Breast epithelium (tissue), 3 donors: ENCODE data around the gene IL6.

Experiments used
- POLR2AphosphoS5 ChIP-seq, 3 donors: sonication (generic); formaldehyde crosslinking; IDR thresholded peaks; one replicate each; pipeline ENCODE4 v1.6.1; 2017; ENCODE audit warnings: antibody characterized with exemption in 3 of 3
- TF ChIP-seq, protein P1 (sequence below), 3 donors: fragments of 450-650 bp; IDR thresholded peaks; one replicate each; pipeline ENCODE4 v1.5.1; 2016 to 2017; ENCODE audit warnings: antibody characterized with exemption in 3 of 3, mild to moderate bottlenecking in 3 of 3, moderate library complexity in 3 of 3

DNA sequence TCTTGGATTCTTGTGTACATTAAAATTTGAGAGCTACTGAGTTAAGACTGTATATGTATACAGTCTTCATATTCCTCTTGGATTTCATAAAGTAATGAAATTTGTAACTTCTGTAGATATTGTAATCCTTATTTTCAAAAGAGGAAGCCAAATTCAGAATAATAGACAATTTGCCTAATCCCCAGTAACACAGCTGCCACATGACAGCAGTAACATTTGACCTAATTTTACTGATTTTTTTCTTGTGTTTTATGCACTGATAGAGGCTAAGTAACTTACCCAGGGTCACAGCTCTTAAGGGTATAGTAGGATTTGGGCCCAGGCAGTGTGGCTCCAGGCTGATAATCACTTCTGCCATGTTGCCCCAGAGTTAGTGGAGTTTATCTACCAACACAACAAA lies 40.4 kb upstream of the IL6 start:
- TF ChIP-seq, protein P1, sequence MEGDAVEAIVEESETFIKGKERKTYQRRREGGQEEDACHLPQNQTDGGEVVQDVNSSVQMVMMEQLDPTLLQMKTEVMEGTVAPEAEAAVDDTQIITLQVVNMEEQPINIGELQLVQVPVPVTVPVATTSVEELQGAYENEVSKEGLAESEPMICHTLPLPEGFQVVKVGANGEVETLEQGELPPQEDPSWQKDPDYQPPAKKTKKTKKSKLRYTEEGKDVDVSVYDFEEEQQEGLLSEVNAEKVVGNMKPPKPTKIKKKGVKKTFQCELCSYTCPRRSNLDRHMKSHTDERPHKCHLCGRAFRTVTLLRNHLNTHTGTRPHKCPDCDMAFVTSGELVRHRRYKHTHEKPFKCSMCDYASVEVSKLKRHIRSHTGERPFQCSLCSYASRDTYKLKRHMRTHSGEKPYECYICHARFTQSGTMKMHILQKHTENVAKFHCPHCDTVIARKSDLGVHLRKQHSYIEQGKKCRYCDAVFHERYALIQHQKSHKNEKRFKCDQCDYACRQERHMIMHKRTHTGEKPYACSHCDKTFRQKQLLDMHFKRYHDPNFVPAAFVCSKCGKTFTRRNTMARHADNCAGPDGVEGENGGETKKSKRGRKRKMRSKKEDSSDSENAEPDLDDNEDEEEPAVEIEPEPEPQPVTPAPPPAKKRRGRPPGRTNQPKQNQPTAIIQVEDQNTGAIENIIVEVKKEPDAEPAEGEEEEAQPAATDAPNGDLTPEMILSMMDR (IDR thresholded peaks at IDR 0.05): no peak
- TF ChIP-seq POLR2AphosphoS5 (IDR thresholded peaks at IDR 0.05): no peak
